OCI-LY1 (cell line): Measurements from ENCODE around the gene FILIP1.

ENCODE experiments used
- H2AFZ ChIP-seq: fragments of 200-600 bp; sonication (generic), shearing (Covaris generic); 2 replicates; pipeline ENCODE4 v1.6.0; 2014; ENCODE audit warnings: antibody characterized with exemption, mild to moderate bottlenecking, low read length
- H3F3A ChIP-seq: fragments of 200-600 bp; sonication (generic), shearing (Covaris generic); 2 replicates; pipeline ENCODE4 v1.6.0; 2014; ENCODE audit warnings: mild to moderate bottlenecking, antibody characterized with exemption, low read length, moderate library complexity; ENCODE audit not compliant: insufficient read depth
- H3K27ac ChIP-seq: fragments of 200-600 bp; sonication (generic); 2 replicates; pipeline ENCODE4 v1.5.1; 2014; ENCODE audit warnings: low read length, mixed run types, mild to moderate bottlenecking, low read depth; ENCODE audit not compliant: poor library complexity, severe bottlenecking
- H3K27me3 ChIP-seq: fragments of 200-600 bp; sonication (generic); 2 replicates; pipeline ENCODE4 v1.6.0; 2014; ENCODE audit warnings: antibody characterized with exemption, mild to moderate bottlenecking, low read length, moderate library complexity; ENCODE audit not compliant: insufficient read depth
- H3K36me3 ChIP-seq: fragments of 200-600 bp; sonication (generic); 2 replicates; pipeline ENCODE4 v1.6.1; 2014; ENCODE audit warnings: mild to moderate bottlenecking, antibody characterized with exemption, low read length, moderate library complexity, mixed read lengths; ENCODE audit not compliant: insufficient read depth
- H3K4me1 ChIP-seq: fragments of 200-600 bp; sonication (generic); 2 replicates; pipeline ENCODE4 v1.5.1; 2014; ENCODE audit warnings: mild to moderate bottlenecking, low read length, moderate library complexity; ENCODE audit not compliant: insufficient read depth, severe bottlenecking
- H3K4me2 ChIP-seq: fragments of 200-600 bp; sonication (generic), shearing (Covaris generic); 2 replicates; pipeline ENCODE4 v1.6.1; 2014; ENCODE audit warnings: low read length
- H3K4me3 ChIP-seq: fragments of 200-600 bp; sonication (generic); 2 replicates; pipeline ENCODE4 v1.5.1; 2014; ENCODE audit warnings: low read length, low read depth, mild to moderate bottlenecking, mixed read lengths; ENCODE audit not compliant: poor library complexity, severe bottlenecking
- H3K79me2 ChIP-seq: fragments of 200-600 bp; shearing (Covaris generic); 2 replicates; pipeline ENCODE4 v1.6.1; 2016; ENCODE audit warnings: mixed run types, low read length, mixed read lengths; ENCODE audit not compliant: insufficient read depth
- H3K9ac ChIP-seq: fragments of 200-600 bp; sonication (generic), shearing (Covaris generic); 2 replicates; pipeline ENCODE4 v1.6.1; 2014; ENCODE audit warnings: mild to moderate bottlenecking, low read length, mixed read lengths
- H3K9me2 ChIP-seq: fragments of 200-600 bp; sonication (generic), shearing (Covaris generic); 2 replicates; pipeline ENCODE4 v1.6.1; 2014; ENCODE audit warnings: low read depth, mild to moderate bottlenecking, low read length, mixed read lengths
- H3K9me3 ChIP-seq: fragments of 200-600 bp; shearing (Covaris generic); 2 replicates; pipeline ENCODE4 v1.6.1; 2014; ENCODE audit warnings: low read length, mixed read lengths
- H4K20me1 ChIP-seq: fragments of 200-600 bp; sonication (generic), shearing (Covaris generic); 2 replicates; pipeline ENCODE4 v1.6.0; 2016; ENCODE audit warnings: mild to moderate bottlenecking, low read length; ENCODE audit not compliant: insufficient read depth
- EZH2 ChIP-seq: fragments of 200-600 bp; sonication (generic), shearing (Covaris generic); IDR thresholded peaks from 2 replicates; pipeline ENCODE4 v1.8.0; 2017; ENCODE audit warnings: borderline replicate concordance, mixed run types, mild to moderate bottlenecking, antibody characterized with exemption, low read length, moderate library complexity, mixed read lengths
- TF ChIP-seq, protein P1 (sequence below): fragments of 200-600 bp; sonication (generic), shearing (Covaris generic); IDR thresholded peaks from 2 replicates; pipeline ENCODE4 v1.5.1; 2017; ENCODE audit warnings: mild to moderate bottlenecking, antibody characterized with exemption, low read length, moderate library complexity, mixed read lengths

The FILIP1 gene

DNA sequence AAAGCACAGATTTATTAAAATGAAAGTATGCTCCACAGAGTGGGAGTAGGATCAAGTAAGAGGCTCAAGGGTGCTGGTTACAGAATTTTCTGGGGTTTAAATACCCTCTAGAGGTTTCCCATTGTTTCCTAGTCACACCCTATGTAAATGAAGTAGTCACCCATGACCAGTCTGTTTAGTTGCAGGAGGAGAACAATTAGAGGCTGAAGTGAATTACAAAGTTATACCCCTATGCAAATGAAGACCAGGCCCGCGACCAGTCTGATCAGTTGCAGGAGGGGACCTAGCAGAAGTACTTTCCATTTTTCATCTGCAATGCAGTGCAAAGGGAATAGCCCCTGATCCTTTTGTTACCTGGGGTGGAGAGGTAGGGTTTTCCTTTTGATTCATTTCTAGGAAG, 11.8 kb upstream of the FILIP1 start:
- Histone ChIP-seq H4K20me1 (no peaks in the 10 kb centered on the region), H3K9me2 (no peaks in the 10 kb centered on the region), H3K27ac (no peak overlapping the region), H3K4me2 (no peak overlapping the region), H3K9me3 (no peaks in the 10 kb centered on the region), H3K9ac (no peak overlapping the region), H3K79me2 (no peaks in the 10 kb centered on the region), H3K27me3 (no peaks in the 10 kb centered on the region), H3K4me1 (no peaks in the 10 kb centered on the region), H3F3A (no peaks in the 10 kb centered on the region), H2AFZ (no peak overlapping the region), H3K4me3 (no peak overlapping the region), H3K36me3 (no peaks in the 10 kb centered on the region)
- TF ChIP-seq EZH2: no peak
- TF ChIP-seq, protein P1, sequence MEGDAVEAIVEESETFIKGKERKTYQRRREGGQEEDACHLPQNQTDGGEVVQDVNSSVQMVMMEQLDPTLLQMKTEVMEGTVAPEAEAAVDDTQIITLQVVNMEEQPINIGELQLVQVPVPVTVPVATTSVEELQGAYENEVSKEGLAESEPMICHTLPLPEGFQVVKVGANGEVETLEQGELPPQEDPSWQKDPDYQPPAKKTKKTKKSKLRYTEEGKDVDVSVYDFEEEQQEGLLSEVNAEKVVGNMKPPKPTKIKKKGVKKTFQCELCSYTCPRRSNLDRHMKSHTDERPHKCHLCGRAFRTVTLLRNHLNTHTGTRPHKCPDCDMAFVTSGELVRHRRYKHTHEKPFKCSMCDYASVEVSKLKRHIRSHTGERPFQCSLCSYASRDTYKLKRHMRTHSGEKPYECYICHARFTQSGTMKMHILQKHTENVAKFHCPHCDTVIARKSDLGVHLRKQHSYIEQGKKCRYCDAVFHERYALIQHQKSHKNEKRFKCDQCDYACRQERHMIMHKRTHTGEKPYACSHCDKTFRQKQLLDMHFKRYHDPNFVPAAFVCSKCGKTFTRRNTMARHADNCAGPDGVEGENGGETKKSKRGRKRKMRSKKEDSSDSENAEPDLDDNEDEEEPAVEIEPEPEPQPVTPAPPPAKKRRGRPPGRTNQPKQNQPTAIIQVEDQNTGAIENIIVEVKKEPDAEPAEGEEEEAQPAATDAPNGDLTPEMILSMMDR: no peak

DNA sequence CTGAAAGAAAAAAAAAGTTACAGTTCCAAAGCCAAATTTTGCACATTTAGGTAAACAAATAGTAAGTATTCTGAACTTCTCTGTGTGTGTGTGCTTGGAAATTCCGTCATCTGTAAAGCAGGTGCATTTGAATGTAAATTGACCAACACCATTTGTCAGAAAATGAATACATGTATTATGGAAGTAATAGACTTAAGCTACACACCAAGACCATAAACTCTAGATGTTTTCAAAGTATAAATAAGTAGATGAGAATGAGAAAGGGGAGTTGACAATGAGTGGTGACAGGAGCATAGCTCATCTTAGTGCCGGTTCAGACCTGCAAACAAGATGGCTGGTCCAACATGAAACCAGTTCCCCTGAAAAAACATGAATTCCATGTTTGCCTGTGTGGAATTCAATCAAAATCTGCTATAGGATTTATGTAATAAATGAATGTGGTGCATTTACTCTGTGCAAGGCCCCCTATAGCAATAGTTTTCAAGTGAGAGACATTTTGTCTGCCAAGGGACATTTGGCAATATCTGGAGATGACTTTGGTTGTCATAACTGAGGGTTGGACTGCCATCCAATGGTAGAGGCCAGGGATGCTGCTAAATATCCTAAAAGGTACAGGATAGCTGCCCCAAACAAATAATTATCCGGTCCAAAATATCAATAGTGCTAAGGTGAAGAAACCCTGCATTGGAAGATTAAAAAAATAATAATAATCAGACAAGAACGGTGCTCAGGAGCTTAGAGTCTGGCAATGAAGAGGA, 11.0 kb upstream of the FILIP1 start:
- TF ChIP-seq, protein P1: no peak
- no peak for TF ChIP-seq EZH2
- H3K27ac ChIP-seq: no peak overlapping the region

DNA sequence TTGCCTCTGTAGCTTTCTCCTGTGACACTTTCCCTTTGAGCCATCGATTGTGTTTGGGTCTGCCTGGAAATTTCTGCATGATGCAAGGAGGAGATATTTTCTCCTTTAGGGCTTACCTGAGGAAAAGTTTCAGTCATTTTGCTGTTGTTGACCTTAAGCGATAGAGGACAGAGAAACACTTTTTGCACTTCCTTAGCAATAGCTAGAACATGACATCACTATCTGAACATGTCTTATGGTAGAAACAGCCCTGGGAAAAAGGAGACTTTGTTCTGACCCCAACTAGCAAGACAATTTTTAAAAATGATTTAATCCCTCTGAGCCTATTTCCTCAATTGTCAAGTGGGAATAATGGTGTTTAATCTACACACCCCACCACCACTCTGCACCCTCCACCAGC, 9.7 kb upstream of the FILIP1 start:
- no peaks in the 10 kb centered on the region for H3F3A ChIP-seq
- no peak overlapping the region for H2AFZ ChIP-seq
- TF ChIP-seq, protein P1: no peak
- no peak for TF ChIP-seq EZH2
- no peaks in the 10 kb centered on the region for H3K36me3 ChIP-seq
- H3K4me2 ChIP-seq: no peak overlapping the region
- H3K4me1 ChIP-seq: no peaks in the 10 kb centered on the region
- no peak overlapping the region for H3K9ac ChIP-seq
- H3K79me2 ChIP-seq: no peaks in the 10 kb centered on the region
- H3K27ac ChIP-seq: no peak overlapping the region
- no peaks in the 10 kb centered on the region for H3K9me3 ChIP-seq
- no peaks in the 10 kb centered on the region for H3K9me2 ChIP-seq
- H3K4me3 ChIP-seq: no peak overlapping the region
- H4K20me1 ChIP-seq: no peaks in the 10 kb centered on the region
- no peaks in the 10 kb centered on the region for H3K27me3 ChIP-seq

More for the DNA sequence above, 11.0 kb upstream of the FILIP1 start:
- Histone ChIP-seq H3K4me1 (no peaks in the 10 kb centered on the region), H2AFZ (no peak overlapping the region), H4K20me1 (no peaks in the 10 kb centered on the region), H3K9me3 (no peaks in the 10 kb centered on the region), H3K79me2 (no peaks in the 10 kb centered on the region), H3K4me3 (no peak overlapping the region), H3K9me2 (no peaks in the 10 kb centered on the region), H3F3A (no peaks in the 10 kb centered on the region), H3K9ac (no peak overlapping the region), H3K27me3 (no peaks in the 10 kb centered on the region), H3K4me2 (no peak overlapping the region), H3K36me3 (no peaks in the 10 kb centered on the region)
